Stimulated activated CD4-positive, alpha-beta T cell treated with anti-CD3 and anti-CD28 coated beads, TNF-alpha, amount 100 ng/mL, for 1 hour (primary cell): ENCODE data around the gene ELMO1.

Experiments
- DNase-seq, 3 donors: peaks; one replicate each; pipeline ENCODE4 v3.0.0-alpha.2; 2020; ENCODE audit warnings: low read depth in 3 of 3, low spot score in 1 of 3

ELMO1 gene

DNA sequence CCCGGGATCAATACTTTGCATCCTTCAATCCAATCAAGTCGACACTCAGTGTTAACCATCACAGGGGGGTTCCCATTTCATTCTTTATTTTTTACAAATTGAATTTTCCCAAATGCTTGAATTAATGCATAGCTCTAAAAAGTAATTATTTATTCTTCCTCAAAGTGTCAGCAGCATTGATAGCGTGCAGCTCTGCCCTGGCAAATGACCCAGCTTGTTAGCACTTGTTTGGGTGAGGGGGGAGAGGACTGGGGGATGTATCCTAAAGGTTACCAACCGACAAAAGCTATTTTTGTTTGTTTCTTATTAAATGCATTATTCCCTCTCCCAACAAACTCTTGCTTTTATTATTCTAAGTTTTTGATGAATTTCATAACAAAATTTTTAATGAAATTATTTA, 27.0 kb upstream of the ELMO1 start:
- DNase-seq: no peak

DNA sequence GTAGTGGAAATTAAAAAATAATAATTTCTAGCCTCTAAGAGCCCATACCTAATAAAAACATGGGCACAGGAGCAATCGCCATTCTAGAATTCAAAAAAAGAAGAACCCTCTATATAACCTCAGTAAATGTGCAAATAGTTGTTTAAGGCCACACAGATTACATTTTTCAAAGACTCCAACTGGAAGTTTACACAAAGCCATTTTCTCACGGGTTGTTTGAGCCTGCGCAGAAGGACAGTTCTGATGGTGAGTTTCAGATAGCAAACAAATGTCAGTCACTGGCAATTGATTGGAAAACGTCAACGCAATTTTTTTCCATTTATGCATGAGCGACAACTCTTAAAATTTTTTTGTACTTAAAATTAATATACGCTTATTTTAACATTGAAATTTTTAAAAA, 23.0 kb upstream of the ELMO1 start:
- DNase-seq: no peak

DNA sequence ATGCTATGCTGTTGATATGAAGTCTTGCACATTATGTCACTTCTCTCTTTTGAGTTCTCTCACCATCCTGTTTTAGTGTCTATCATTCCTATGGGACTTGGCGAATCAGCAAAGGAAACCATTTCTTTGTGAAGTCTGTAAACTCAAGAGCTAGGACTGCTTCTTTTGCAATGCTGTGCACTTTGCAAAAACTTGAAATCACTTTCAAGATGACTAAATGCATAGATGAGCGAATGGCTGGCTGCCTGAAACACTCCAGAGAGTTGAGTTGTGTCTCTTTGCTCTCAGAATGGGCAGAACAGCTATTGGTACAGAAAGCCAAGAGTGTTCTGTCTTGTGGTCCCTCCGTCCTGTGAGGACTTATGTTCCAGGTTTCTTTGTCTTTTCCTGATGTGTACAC, 18.3 kb upstream of the ELMO1 start:
- DNase-seq: no peak

DNA sequence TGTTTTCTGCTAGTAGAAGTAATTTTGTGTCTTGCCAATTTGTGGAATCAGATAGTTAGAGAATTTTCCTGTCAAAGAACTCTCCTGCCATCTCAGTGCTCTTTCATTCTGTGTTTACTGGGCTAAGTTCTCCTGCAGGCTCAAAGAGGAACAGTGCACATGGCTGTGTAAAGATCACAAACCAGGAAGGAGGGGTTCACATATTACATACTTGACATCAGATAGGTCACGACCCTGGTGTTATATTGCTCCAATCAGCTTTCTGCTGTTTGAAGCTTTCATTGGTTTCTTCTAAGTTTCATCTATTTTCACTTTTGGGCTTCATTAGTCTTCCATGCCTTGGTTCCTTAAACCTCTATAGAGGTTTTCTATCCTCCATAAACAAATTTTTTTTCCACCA, 13.5 kb upstream of the ELMO1 start:
- no peak for DNase-seq

DNA sequence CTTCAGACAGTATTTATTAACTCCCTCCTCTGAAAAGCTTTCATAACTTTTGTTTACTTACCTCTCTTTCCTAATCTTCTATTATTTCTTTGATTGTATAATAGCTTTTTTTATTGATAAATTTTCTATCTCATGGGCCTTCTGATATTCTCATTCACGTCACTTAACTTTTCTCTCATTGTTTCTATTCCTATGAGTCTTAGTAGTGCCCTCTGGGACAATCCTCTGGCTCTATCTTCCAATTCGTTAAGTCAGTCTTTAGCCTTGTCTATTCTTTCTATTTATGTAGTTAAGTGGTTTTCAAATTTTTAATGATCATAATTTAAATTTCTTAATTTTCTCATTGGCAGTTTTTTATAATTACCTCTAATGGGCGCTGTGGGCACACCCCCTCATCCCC, 6.4 kb upstream of the ELMO1 start:
- no peak for DNase-seq

DNA sequence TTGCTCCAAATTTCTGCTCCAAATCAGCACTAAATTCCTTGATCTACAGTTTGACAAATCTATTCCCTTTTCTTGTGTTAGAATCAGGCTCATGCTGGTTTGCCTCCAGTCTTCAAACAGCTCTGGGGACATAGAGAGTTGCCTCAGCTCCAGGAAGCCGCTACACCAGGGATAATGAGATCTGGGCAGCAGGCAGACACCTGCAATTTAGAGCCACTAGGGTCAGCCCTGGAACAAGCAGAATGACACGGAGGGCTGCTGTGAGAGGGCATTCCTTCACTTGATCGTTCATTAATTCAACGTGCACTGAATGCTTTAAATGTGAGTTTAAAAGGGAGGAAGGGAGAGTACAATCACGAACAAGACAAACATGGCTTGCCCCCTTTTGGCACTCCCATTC, 3.7 kb upstream of the ELMO1 start:
- no peak for DNase-seq

DNA sequence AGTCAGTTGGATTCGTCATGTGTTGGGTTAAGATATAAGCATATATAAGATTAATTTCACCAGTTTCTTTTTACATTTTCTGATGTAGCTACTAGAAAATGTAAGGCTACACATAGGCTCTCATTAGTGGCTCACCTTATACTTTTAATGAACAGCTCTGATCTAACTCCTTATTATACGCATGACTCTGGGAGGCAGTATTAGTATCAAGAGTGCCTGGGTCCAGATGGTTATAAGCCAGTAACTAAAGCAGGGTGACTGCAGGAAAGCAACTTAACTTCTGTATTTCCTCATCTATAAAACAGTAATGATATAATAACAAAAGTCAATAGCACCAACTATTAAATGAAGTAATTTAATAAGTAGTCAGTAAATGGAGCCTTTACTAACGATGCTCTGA, 1.4 kb upstream of the ELMO1 start:
- DNase-seq: no peak

DNA sequence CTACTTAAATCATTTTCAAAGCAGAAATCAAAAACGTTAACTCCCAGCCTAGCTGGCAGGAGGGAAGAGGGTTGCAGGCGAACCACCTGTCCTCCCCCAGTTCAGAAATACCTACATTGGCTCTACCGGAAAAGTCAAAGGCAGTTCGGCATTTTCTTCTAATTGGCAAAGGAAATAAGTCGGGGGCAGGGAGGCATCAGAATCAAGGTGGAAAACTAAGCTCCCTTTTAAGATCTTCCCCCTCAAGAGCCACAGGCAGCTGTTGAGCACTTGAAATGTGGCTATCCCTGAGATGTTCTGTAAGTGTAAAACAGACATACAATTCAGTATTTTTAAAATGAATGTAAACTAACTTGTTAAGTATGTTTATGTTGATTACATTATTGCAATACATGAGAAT, 957 bp upstream of the ELMO1 start:
- DNase-seq: no peak

DNA sequence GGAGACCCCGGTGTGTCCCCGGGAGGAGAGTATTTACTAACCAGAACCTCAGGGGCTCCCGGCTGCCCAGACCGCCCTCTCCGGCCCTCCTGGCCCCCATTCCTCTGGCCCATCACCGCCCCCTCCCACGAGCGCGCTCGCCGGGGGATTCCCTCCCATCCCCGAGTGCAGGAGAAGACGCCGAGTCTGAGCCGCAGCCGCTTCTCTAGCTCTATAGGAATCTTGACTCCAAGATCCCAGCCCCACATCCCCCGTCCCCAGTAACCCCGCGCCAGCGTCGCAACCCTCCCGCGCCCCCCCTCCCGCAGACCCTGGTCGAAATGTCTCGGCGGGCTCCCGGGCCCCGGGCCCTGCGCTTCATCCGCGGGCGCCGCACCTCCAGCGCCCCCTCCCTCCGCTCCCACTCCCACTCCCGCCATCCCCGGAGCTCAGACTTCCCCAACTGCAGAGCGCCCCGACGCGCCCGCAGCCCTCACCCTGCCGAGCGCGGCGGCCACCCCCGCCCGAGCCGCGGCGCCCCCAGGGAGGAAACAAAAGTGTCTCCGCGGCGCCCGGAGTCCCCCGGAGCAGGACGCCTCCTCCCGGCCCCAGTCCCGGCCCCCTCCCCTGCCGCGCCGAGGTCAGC, 541 bp downstream of the ELMO1 start:
- peak in 1 of 3 donors; percentile 25 for DNase-seq

DNA sequence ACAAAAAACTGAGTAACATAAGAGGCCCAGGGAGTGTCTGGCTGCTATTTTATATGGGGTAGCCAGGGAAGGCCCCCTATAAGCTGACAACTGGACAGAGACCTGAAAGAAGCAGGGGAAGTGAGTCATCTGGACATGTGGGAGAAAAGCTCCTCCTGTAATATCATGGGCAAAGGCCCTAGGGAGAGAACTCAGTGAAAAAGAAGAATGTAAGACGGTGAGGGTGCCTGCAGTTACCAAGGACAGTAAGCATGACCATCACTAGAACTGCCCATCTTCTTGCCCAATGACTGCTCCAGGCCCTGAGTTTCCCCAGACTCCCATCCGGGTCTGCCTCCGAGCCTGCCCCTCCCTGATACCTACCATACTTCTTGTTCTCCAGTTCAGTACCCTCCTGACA, 2.3 kb downstream of the ELMO1 start:
- no peak for DNase-seq

DNA sequence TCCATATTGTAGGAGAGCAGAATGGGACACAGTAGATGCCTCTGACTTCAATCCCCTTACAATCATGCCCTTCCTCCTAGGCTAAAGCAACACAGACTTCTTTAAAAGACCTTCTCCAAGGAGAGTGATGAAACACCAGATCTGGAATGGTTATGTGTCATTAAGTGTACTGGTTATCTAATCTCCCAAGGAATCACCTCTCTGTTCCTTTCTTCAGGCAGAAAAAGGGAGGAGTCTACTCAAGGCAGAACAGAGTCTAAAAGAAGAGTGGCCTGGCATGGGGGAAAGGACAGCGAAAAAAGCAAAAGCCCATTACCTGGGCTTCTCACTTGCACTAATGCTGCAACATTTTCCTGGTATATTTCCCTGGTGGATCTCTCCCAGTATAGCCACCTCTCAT, 2.9 kb downstream of the ELMO1 start:
- no peak for DNase-seq

DNA sequence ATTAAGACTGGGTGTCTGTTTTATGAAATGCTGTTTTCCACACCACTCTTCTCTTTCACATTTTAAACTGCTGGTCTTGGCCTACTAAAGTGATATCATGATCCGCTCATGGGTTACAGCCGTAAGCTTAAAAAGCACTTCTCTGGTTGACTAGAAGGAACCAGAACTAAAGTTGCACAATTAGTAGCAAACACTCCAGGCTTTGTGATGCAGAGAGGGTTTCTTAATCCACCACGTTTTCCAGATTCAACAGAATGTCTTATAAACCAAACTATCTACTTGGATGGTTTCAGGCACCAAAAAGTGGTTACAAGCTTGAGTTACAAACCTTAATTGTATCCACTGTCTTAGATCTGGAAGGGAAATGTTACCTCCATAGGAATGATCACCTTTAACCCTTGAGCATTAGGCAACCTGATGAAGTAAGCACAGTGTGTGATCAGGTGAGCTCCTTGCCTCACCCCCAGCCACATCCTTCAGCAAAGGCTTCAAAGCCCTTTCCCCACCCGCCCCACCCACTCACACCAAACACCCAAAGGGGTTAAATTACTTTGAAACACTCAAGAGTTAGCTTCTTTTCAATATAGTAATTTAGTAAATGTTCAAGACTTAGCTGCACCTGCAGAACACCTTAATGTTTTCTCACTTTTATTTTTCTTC, 3.5 kb downstream of the ELMO1 start:
- no peak for DNase-seq

DNA sequence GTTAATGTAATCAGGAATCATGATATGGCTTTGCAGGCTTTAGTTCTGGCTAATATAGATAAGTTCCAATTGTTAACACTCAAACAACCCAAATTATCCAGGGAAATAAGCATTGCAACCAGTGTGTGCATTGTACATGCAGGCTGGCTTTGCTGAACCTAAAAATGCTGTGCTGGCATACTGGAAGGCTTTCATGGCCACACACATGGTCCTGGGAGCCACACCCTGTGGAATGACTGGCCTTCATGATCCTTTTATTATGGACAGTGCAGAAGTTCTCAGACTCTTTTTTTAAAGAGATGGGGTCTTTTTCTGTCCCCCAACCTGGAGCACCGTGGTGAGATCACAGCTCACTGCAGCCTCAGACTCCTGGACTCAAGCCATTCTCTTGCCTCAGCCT, 5.0 kb downstream of the ELMO1 start:
- no peak for DNase-seq

DNA sequence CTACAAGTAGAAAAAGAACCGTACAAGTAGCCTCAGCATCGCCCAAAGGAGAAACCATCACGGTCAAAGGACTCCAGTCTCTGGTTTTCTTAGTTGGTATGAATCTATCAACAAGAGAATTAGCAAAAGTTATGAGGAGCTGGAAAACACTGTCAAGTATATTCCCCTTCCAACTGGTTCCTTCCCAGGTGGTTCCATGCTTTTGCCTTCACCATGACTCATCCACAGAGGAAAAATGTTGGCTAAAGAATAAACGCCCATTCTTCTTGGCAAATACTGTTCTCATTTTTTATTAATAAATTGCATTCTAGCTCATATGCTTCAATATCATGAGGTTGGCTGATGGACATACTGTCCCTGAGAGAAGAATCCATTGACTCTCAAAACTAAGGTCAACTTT, 6.4 kb downstream of the ELMO1 start:
- no peak for DNase-seq

DNA sequence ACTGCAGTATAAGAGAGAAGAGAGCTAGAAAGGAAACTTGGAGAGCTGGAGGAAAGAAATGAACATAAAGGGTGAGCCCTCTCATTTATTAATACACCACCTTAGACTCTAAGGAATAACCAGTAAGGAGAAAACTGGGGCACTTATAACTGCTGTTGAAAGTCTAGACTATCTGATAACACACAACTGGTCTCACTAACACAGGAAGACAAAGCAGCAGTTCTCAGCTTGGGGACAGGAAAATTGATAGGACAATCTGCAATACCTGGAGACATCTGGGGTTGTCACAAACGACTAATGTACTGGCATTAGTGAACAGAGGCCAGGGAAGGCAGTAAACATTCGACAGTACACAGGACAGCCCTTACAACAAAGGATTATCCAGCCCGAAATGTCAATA, 6.8 kb downstream of the ELMO1 start:
- DNase-seq: no peak

DNA sequence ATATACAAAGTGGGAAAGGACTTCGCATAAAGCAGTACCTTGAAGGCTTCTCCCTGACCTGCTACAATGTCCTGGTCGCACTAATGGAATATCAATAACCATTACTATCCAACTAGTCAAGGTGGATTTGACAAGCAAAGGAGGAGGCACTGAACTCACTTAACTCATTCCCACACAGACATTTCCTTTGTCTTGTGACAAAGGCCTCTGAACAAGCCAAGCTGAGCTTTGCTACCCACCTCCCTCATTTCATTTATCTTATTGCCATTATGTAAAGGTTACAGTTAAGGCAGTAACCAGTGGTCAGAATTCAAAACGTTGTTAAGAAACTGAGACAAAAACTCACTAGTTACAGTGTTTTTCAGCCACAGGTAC, 7.3 kb downstream of the ELMO1 start:
- no peak for DNase-seq

DNA sequence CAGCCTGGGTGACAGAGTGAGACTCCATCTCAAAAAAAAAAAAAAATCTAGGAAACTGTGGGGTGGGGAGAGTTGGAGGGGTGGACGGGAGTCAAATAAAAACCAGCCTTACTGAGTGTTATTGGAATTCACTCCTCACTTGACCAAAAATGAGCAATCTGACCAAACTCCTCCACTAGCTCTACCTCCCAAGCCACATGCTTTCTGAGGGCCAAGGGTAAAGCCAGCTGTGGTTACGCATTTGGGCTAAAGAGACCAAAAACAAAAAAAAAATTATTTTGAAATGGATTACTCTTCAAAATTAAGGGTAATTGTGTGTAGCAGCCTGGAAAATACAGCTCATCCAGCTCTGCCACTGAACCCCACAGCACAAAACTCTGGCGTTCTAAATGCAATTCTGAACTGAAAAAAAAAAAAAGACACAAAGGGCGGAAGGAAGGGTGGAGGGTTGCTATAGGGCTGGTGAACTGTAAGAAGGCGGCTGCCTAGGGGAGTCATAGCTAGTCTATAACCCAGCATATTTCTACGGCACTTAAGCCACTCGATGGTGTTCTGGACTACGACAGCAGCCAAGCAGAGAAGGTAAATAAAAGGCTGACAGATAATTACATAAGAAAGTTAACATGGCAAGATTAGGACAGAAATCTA, 7.8 kb downstream of the ELMO1 start:
- DNase-seq: no peak

DNA sequence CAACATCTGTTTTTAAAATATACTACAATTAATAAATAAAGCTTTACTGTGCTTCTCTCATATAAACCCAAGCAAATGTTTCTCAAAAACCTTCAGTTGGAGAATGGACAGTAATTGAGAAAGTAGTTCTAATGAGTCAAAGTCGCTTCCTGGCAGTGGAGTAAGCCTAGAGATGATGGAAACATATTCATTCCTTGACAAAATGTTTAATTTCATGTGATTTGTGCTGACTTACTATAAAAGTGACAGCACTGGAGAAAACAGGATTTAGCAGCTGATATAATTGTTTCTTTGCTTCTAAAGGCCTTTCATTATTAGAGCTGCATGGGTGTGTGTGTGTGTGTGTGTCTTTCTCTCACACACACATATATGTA, 9.0 kb downstream of the ELMO1 start:
- no peak for DNase-seq

DNA sequence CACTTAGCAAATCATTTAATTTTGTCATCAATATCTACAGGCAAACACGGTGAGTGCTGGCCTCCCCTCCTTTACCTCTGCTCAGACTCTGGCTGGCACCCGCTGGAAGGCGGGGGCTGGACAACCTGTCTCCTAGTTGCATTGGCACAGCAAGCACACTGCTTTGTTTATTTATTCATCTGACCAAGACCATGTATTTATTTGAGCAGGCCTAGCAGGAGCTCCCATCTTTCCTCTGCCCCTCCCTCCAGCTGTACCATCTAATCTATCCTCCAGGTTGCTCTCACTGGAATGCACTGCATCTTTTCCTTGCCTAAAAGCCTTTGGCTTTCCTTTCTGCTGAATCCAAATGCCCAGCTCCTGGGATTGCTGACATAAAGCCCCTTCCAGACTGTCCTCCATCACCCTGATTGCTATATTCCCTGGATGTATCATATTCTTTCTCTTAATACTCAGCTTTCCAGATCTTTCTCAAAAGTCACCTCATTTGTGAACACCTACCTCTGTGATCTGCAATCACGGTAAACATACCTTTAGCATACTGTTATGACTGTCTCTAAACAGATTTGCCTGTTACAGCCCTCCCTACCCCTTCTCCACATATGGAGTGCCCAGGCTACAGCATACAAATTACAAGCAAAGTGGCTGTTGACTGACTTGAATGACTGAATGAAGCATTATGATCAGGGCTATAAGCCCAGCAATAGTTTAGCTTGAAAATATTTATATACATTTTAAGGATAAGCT, 9.6 kb downstream of the ELMO1 start:
- DNase-seq: no peak

DNA sequence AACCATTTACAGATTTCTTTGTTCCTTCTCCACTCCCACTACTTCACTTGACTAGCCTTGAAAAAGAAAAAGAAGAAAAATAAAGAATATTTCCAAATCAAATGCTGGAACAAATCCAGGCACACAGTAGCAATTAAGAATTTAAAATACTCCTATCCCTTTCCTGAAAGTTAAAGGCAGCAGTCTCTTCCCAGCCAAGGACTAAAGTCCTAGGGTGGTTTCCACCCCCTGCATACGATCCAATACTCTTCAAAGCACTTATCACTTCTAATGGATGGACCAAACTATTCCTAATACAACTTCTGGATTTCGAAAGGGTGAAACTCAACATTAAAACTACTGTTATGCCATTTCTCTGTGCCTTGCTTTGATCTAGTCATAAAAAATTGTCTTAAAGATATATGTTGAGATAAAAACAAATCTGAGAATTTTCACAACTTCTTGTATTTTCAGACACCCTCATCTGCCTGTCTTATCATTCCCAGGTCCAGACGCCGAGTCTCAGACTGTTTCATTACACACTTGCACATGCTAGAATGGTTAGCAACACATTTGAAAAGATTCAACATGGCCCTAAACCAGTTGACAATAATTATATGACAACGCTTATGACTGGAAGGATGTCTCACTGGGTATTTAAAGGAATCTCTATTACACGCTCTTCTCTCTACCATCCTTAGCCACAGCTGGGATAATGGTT, 13.4 kb downstream of the ELMO1 start:
- DNase-seq: no peak

DNA sequence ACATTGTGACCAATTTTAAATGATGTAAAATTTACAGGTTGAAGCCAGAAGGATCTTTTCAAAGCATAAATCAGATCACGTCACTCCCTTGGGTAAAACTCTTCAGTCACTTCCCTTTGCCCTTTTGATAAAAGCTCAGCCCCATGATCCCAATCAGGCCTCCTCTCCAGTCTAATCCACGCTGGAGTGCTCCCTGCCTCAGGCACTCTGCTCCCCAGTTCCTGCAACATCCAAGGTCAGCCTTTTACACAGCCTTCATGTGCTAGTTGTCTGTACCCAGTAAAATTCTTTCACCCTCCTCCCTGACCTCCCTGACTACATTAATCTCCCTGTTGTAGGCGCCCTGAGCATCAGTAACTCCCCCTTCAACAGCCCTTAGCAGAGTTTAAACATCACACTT, 14.1 kb downstream of the ELMO1 start:
- no peak for DNase-seq

DNA sequence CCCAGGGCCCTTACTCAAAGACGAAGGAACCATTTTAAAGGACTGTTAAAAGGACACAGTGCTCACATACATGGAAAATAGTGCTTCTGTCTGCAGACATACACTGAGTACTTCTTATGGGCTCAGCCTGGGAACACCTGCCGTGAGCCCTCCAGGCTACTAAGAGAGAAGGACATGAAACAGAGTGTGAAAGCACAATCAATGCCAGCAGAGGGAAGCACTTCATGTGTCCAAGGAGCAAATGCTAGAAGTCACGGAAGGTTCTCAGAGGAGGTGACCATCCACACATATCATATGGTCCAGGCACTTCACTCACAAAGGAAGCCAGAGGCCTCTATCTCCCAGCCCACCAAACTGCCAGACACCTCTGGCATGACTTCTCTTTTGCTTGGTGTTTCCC, 15.5 kb downstream of the ELMO1 start:
- no peak for DNase-seq
